Testis (tissue), 3 donors: Measurements from ENCODE around the gene TULP1. TPM values are rescaled to one million over a fixed set of nuclear protein-coding genes. Genes with fewer than 3 reads are reported as not detected.
A peak's percentile ranks its signal among the peaks of the same experiment; 100 is the strongest.

ENCODE experiments used
- DNase-seq: peaks from one replicate; pipeline ENCODE4 v3.0.0-alpha.2; 2019
- H3K27ac ChIP-seq, 2 donors: fragments of 200-600 bp; sonication (generic); one replicate each; pipeline ENCODE4 v1.5.1; 2019
- H3K27me3 ChIP-seq: fragments of 200-600 bp; sonication (generic); one replicate; pipeline ENCODE4 v1.5.1; 2019
- H3K36me3 ChIP-seq: fragments of 200-600 bp; sonication (generic); one replicate; pipeline ENCODE4 v1.5.1; 2017; ENCODE audit warnings: low read depth; ENCODE audit errors: missing control alignments
- H3K4me1 ChIP-seq: fragments of 200-600 bp; sonication (generic); one replicate; pipeline ENCODE4 v1.5.1; 2019
- H3K4me3 ChIP-seq, 2 donors: fragments of 200-600 bp; sonication (generic); one replicate each; pipeline ENCODE4 v1.5.1; 2017 to 2019
- H3K9me3 ChIP-seq: fragments of 200-600 bp; sonication (generic); one replicate; pipeline ENCODE4 v1.5.1; 2017
- CTCF ChIP-seq, 3 experiments: fragments of 450-650 bp in 2 of 3; fragments of 200-600 bp in 1 of 3; sonication (generic) in 1 of 3; IDR thresholded peaks; one replicate each; pipeline ENCODE4 v1.5.1; 2016 to 2019; ENCODE audit warnings: antibody characterized with exemption in 3 of 3, mild to moderate bottlenecking in 2 of 3, moderate library complexity in 1 of 3
- POLR2A ChIP-seq: fragments of 450-650 bp; IDR thresholded peaks from one replicate; pipeline ENCODE4 v1.6.1; 2017; ENCODE audit warnings: antibody characterized with exemption, mild to moderate bottlenecking, moderate library complexity
- WGBS, 2 donors: methylation state at CpG; one replicate each; pipeline ENCODE4 v1.1.5; 2018; 5-methylcytosine and 5-hydroxymethylcytosine counted together
- intact Hi-C: fragments of 100-400 bp; cut with DNase I; formaldehyde crosslinking; loops from one replicate; pipeline ENCODE4 v1.15.1; 2023; ENCODE audit warnings: low total_unique reads
- polyA plus RNA-seq: library from polyadenylated mRNA; stranded (reverse); fragments of 350-450 nt; fragmentation: Illumina TruSeq; extraction: RNeasy Lipid Tissue Mini Kit (QIAGEN cat#74804); gene quantifications from one replicate; pipeline ENCODE4 v1.2.3, GENCODE V29; 2014; ENCODE audit warnings: low read depth, low replicate concordance; ENCODE audit not compliant: insufficient read depth
- total RNA-seq, 2 donors: library from RNA; depleted of rRNA; stranded (reverse); fragments of >200 nt; gene quantifications; one replicate each; pipeline ENCODE4 v1.2.3, GENCODE V29; 2016

Gene TULP1
- total and polyA plus RNA-seq, 3 donors from 2014 or later = 0.53 to 2.4 (median 0.87) TPM

- DNase-seq = no peak
- 92 to 93% methylated on average over 7 of the region's 7 CpGs for WGBS, 2 donors
- Histone ChIP-seq H3K9me3 (no peaks in the 10 kb centered on the region), H3K4me1 (peaks cover 64% of the 10 kb centered on the region), H3K27ac (peak overlapping the region in 1 of 2 donors; percentile 93), H3K4me3 (no peak overlapping the region), H3K27me3 (no peaks in the 10 kb centered on the region), H3K36me3 (no peaks in the 10 kb centered on the region)
- TF ChIP-seq CTCF (IDR thresholded peaks at IDR 0.05) = no peak
- no peak for TF ChIP-seq POLR2A
- intact Hi-C loops = no loop called here
Observed at GRCh38 chr6:35492974-35493284, 19.8 kb downstream of the TULP1 start.

- Histone ChIP-seq H3K27me3 (no peaks in the 10 kb centered on the region), H3K9me3 (no peaks in the 10 kb centered on the region), H3K27ac (peak overlapping the region; percentile 24 to 93), H3K4me3 (no peak overlapping the region), H3K36me3 (no peaks in the 10 kb centered on the region), H3K4me1 (peaks cover 62% of the 10 kb centered on the region)
- no peak for DNase-seq
- WGBS, 2 donors = 54 to 61% methylated on average over 7 of the region's 7 CpGs
- TF ChIP-seq CTCF (IDR thresholded peaks at IDR 0.05) = no peak
- TF ChIP-seq POLR2A = no peak
- intact Hi-C loops = no loop called here
Observed at GRCh38 chr6:35492258-35492973, 20.3 kb downstream of the TULP1 start.

GRCh38 chr6:35491558-35492257, 21.0 kb downstream of the TULP1 start:
- Histone ChIP-seq H3K27me3 (no peaks in the 10 kb centered on the region), H3K36me3 (no peaks in the 10 kb centered on the region), H3K4me1 (peaks cover 66% of the 10 kb centered on the region), H3K4me3 (no peak overlapping the region), H3K9me3 (no peaks in the 10 kb centered on the region), H3K27ac (peak overlapping the region; percentile 84 to 93)
- TF ChIP-seq CTCF (IDR thresholded peaks at IDR 0.05) (no peak), POLR2A (no peak)
- DNase-seq = no peak
- 43 to 72% methylated on average over 1 to 4 of the region's 5 CpGs for WGBS, 2 donors
- intact Hi-C loops = no loop called here

- Histone ChIP-seq H3K9me3 (no peaks in the 10 kb centered on the region), H3K36me3 (no peaks in the 10 kb centered on the region), H3K4me3 (no peak overlapping the region), H3K27ac (peak overlapping the region; percentile 84 to 93), H3K4me1 (peaks cover 73% of the 10 kb centered on the region), H3K27me3 (no peaks in the 10 kb centered on the region)
- intact Hi-C loops = no loop called here
- 53 to 64% methylated on average over 8 of the region's 8 CpGs for WGBS, 2 donors
- DNase-seq = no peak
- TF ChIP-seq CTCF (IDR thresholded peaks at IDR 0.05) = no peak
- no peak for TF ChIP-seq POLR2A
Observed at GRCh38 chr6:35490821-35491557, 21.7 kb downstream of the TULP1 start.
